ENCODE data around the gene RNU6-1.
A peak's percentile ranks its signal among the peaks of the same experiment; 100 is the strongest.

DNA sequence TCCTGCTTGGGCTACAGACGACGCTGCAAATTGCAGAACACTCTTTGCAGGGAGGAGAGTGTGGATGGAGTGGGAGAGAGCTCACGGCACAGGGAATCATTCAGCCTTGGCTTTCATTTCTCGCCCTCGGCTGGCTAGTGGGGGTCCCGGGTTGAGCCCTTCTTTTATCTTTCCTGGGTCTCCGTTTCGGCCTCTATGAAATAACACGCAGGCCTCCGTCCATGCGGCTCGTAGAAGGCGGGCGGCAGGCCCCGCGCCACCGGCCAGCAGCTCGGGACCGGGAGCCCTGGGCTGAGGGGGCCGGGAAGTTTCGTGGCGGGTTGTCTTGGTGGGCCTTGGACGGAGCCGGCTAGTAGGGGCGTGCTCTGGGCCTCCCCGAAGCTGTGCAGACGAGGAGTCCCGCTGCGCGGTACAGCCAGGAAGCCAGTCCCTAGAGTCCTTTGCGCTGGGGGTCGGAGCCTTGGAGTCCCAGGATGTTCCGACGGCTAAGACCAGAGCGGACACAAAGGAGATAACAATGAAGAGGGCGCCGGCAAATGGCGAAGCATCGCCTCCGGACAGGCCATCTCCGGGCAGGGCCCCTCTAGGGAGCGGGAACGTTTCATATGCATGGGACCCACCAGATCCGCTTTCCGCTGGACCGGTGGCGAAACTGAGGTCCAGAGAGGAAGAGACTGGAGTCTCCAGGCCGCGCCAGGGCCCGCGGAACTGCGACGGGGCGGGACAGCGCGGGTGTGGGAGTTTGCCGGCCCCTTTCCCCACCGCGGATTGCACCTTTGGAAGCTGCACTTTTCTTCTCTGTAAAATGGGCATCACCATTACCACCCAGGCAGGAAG, 4.3 kb downstream of the RNU6-1 start:
- TF ChIP-seq EZH2 (IDR thresholded peaks at IDR 0.05; ENCODE audit: insufficient read depth, poor library complexity, severe bottlenecking) = peak; percentile 83
- peak; percentile 74; the same call in 1 of the 2 replicates for TF ChIP-seq EZH2phosphoT487 (IDR thresholded peaks at IDR 0.05; ENCODE audit: insufficient read depth, low read depth)
